ENCODE data around the gene GNG14.
"Not testable (repeated sequence)": the region's sequence is repeated elsewhere in the genome, so short reads cannot be mapped to it uniquely, and the experiment has no call there.

The GNG14 gene

GRCh38 chr19:12696366-12697335 is 8.9 kb downstream of the GNG14 start, which contains the start of gene FBXW9:
TSS of gene FBXW9 (minus strand) at chr19:12696631. CDS start at chr19:12696581, 50 bp downstream.
- DNase-seq (ENCODE audit: low spot score): peak; percentile 92

DNA sequence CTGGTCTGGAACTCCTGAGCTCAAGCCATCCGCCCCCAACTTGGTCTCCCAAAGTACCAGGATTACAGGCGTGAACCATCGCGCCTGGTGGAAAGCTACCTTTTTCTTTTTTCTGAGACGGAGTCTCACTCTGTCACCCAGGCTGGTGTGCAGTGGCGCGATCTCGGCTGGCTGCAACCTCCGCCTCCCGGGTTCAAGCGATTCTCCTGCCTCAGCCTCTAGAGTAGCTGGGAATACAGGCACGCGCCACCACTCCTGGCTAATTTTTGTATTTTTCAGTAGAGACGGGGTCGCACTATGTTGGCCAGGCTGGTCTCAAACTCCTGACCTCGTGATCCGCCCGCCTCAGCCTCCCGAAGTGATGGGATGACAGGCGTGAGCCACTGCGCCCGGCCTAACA is 9.6 kb downstream of the GNG14 start:
- DNase-seq (ENCODE audit: low spot score): not testable (repeated sequence)

DNA sequence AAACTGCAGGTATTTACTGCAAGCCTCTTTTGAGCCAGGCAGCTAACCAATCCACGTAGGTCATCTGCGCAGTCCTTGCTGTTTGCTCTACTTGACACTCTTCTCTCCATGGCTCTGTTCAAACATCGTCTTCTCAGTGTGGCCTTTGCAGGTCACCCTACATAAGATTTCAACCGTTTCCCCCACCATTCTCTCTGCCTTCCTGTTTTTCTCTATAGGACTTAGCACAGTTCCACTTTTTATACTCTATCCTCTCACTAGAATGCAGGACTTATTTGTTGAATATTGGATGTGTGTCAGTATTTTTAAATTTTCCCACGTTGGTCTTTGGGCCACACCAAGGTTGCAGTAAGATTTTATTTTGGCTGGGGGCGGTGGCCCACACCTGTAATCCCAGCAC is 10.3 kb downstream of the GNG14 start:
- no peak for DNase-seq (ENCODE audit: low spot score)

DNA sequence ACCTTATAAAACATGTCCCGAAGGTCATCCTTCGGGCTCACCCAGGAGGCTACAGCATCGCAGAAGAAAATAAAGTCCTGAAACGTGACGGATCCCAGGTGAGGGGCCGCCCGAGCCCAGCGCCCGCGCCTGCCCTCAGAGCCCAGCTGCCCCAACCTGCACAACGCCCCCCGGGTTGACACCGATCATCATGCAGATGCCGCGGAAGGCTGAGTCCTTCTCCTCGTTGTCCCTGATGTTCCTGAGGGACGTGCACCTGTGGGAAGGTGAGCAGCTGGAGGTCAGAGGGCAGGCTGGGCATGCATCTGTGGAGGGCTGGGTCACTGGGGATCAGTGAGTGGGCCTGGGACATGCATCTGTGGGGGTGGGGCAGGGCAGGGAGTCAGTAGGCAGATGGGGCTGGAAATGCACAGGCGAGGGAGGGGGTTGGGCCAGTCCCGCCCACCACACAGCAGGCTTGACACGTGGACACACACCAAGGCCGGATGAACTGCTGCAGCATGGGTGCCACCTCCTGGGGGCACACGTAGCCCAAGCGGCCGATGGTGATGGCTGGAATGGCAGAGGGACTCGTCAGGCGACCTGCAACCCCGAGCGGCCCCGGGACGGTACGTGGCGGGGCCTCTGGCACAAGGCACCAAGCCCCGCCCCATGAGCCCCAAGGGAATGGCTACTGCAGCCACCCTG is 13.9 kb downstream of the GNG14 start:
- no peak for DNase-seq (ENCODE audit: low spot score)

DNA sequence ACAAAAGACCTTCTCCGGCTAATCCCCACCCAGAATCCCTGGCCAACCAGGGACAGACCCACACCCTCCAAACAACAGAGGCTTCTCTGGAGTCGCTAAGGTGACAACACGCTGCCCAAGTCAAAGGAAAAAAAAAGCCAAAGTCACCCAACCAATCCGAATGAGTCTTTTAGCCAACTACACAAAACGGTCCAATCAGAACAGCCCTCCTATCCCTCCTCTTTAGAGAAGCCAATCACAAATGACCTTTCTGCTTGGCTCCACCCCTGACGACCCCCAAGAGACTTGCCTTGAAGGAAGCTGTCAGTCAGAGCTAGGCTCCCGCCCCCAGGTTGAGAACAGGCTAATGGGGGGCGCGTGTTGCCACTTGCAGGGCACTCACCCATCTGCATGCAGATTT is 15.2 kb downstream of the GNG14 start:
- peak; percentile 66 for DNase-seq (ENCODE audit: low spot score)

- no peak for DNase-seq (ENCODE audit: low spot score)
Observed at GRCh38 chr19:12705169-12705568, 17.4 kb downstream of the GNG14 start.

DNA sequence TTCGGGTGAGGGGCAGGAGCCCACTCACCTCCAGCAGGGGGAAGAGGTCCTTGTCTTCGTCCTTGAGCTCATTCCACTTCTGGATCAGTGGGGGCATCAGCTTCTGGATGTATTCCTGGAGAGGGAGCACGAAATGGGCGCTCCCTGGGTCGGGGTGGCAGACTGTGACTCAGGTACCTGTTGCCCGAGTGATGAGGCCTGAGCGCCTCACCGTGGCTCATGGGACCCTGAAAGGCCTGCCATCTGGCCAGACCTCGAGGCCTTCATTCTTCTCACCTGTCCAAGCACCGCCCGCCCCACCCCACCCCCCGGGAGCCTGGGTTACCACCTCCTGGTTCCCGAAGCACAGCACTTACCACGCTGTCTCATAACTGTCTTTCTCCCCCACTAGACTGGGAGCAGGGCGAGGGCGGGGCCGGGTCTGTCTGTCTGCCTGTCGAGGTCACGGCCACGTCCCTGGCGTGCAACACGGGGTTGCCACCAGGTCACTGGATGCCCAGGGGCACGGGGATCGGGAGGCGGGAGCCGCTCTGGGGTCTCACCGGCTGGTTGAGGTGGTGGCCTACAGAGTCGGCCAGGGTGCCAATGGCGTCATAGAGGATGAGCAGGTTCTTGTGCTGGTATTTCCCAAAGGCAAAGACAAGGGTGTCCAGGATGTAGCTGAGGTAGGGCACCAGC is 18.0 kb downstream of the GNG14 start:
- DNase-seq (ENCODE audit: low spot score): no peak

DNA sequence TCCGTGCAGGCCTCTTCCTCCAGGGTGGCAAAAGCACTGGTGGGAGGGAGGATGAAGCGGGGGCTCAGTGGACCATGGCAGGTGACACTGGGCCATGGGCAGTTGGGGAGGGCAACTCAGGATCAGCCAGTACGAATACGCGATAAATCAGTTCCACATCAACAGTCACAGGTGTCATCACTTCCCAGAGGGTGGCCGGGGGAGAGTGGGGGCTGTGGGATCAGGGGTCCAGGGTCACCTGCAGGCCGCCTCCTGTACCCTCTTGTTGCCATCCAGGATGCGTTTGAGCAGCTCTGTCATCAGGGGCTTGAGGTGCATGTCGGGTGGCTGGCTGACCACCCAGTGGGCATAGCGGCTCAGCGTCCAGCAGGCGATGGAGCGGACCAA is 18.5 kb downstream of the GNG14 start:
- no peak for DNase-seq (ENCODE audit: low spot score)

GRCh38 chr19:12708641-12709040 is 20.8 kb downstream of the GNG14 start:
- DNase-seq (ENCODE audit: low spot score): no peak

- DNase-seq (ENCODE audit: low spot score): no peak
Observed at GRCh38 chr19:12711187-12711586, 23.4 kb downstream of the GNG14 start.

- DNase-seq (ENCODE audit: low spot score): not testable (repeated sequence)
Observed at GRCh38 chr19:12712077-12712476, 24.3 kb downstream of the GNG14 start.

DNA sequence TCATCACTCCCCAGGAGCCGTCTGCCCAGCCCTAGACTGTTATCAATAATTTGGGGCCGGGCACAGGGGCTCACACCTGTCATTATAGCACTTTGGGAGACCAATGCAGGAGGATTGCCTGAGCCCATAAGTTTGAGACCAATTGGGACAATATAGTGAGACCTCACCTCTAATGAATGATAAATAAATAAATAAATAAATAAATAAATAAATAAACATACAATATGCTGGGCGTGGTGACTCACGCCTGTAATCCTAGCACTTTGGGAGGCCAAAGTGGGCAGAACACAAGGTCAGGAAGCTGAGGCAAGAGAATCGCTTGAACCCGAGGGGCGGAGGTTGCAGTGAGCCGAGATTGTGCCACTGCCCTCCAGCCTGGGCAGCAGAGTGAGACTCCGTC is 25.5 kb downstream of the GNG14 start:
- not testable (repeated sequence) for DNase-seq (ENCODE audit: low spot score)

GRCh38 chr19:12715102-12715501 is 27.3 kb downstream of the GNG14 start:
- DNase-seq (ENCODE audit: low spot score): no peak

DNA sequence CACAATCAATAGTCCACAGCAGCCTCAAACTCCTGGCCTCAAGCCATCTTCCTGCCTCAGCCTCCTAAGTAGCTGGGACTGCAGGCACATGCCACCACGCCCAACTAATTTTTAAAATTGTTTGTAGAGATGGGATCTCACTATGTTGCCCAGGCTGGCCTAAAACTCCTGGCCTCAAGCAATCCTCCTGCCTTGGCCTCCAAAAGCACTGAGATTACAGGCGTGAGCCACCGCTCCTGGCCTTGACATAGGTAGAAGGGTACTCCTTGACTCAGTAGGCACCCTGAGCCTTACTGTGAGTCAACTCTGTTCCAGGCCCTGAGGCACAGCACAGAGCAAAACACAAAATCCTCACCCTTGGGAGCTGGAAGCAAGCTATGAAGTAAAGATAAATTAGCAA is 28.1 kb downstream of the GNG14 start:
- no peak for DNase-seq (ENCODE audit: low spot score)

- no peak for DNase-seq (ENCODE audit: low spot score)
Observed at GRCh38 chr19:12720296-12720695, 32.5 kb downstream of the GNG14 start.

- DNase-seq (ENCODE audit: low spot score): peak; percentile 47
Observed at GRCh38 chr19:12720851-12721655, 33.3 kb downstream of the GNG14 start.

DNA sequence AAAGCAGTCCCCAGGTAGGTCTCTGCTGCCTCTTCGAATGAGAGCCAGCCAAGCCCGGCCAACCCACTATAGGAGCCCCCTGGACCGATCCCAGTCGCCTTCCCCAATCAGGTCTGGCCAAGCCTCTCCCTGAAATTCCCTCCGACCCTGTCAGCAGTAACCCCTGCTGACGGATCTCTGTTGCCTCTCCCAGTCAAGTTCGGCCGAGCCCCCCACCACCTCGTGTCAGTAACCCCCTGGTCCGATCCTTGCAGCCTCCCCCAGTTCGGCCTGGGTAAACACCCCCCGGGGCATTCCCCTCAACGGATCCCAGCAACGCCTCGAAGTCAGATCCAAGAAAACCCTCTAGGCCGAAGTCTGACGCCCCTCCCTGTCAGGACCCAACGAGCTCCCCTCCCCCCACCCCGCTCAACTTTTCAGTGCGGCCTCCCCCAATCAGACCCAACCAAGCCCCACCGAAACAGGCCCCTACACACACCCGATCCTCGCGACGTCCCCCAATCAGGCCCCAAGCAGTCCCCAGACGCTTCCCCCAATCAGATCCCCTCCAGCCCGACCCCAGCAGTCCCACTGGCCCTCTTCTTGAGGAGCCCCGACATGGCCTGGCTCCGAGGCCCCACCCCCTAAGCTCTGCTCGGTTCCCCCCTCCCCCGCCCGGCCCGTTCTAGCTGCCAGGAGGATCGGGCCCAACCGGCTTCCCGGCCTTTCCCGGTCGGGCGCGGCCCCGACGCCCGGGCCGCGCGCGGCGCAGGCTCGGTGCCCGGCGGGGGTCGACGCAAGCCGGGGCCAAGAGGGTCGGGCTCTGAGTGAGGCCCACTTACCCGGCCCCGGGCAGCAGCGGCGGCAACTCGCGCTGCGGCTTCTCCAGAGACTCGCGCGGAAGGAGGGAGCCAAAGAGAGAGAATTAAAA is 34.1 kb downstream of the GNG14 start:
- peak; percentile 68 for DNase-seq (ENCODE audit: low spot score)

- DNase-seq (ENCODE audit: low spot score): peak; percentile 99
Observed at GRCh38 chr19:12722566-12723380, 35.0 kb downstream of the GNG14 start.

GRCh38 chr19:12723381-12723640 is 35.5 kb downstream of the GNG14 start:
- peak; percentile 55 for DNase-seq (ENCODE audit: low spot score)

Measured in RKO (cell line).